Trophoblast cell (in vitro differentiated cells and primary cell): Measurements from ENCODE around the gene SEZ6.

ENCODE experiments used
- DNase-seq, 2 donors: peaks; one replicate each; pipeline ENCODE4 v3.0.0-alpha.2; 2016
- H2AFZ ChIP-seq: 2 replicates; pipeline ENCODE4 v1.6.1; 2013; ENCODE audit warnings: low read length, moderate library complexity, mild to moderate bottlenecking; ENCODE audit not compliant: insufficient read depth, poor library complexity
- H2AK5ac ChIP-seq: 2 replicates; pipeline ENCODE4 v1.6.1; 2013; ENCODE audit warnings: mild to moderate bottlenecking, low read length
- H2BK120ac ChIP-seq: 2 replicates; pipeline ENCODE4 v1.6.1; 2013; ENCODE audit warnings: low read length, mild to moderate bottlenecking, moderate library complexity; ENCODE audit not compliant: insufficient read depth, poor library complexity
- H2BK12ac ChIP-seq: 2 replicates; pipeline ENCODE4 v1.6.1; 2013; ENCODE audit warnings: mild to moderate bottlenecking, low read length, moderate library complexity
- H2BK5ac ChIP-seq: 2 replicates; pipeline ENCODE4 v1.6.1; 2013; ENCODE audit warnings: low read length, low read depth, moderate library complexity, mild to moderate bottlenecking; ENCODE audit not compliant: poor library complexity
- H3K14ac ChIP-seq: 2 replicates; pipeline ENCODE4 v1.6.1; 2013; ENCODE audit warnings: mild to moderate bottlenecking, low read length
- H3K18ac ChIP-seq: 2 replicates; pipeline ENCODE4 v1.6.1; 2013; ENCODE audit warnings: mild to moderate bottlenecking, low read length
- H3K23ac ChIP-seq: 2 replicates; pipeline ENCODE4 v1.6.1; 2013; ENCODE audit warnings: low read length
- H3K27ac ChIP-seq: 2 replicates; pipeline ENCODE4 v1.5.1; 2013; ENCODE audit warnings: low read depth, mild to moderate bottlenecking, inconsistent platforms, low read length, moderate library complexity
- H3K27me3 ChIP-seq: 2 replicates; pipeline ENCODE4 v1.6.1; 2013; ENCODE audit warnings: inconsistent platforms, mild to moderate bottlenecking, low read length, moderate library complexity; ENCODE audit not compliant: insufficient read depth
- H3K36me3 ChIP-seq, 2 experiments: 1 replicate in 1 of 2; 2 replicates in 1 of 2; pipeline ENCODE4 v1.6.1; 2013; ENCODE audit warnings: low read length in 2 of 2, mild to moderate bottlenecking in 2 of 2, moderate library complexity in 1 of 2; ENCODE audit not compliant: insufficient read depth in 2 of 2, control insufficient read depth in 1 of 2
- H3K4ac ChIP-seq: 2 replicates; pipeline ENCODE4 v1.6.1; 2013; ENCODE audit warnings: low read depth, mild to moderate bottlenecking, low read length, moderate library complexity
- H3K4me1 ChIP-seq, 2 experiments: 1 replicate in 1 of 2; 2 replicates in 1 of 2; pipeline ENCODE4 v1.6.1; 2013; ENCODE audit warnings: low read length in 2 of 2, mild to moderate bottlenecking in 2 of 2, moderate library complexity in 1 of 2; ENCODE audit not compliant: insufficient read depth in 2 of 2, control insufficient read depth in 1 of 2
- H3K4me2 ChIP-seq: 2 replicates; pipeline ENCODE4 v1.6.1; 2013; ENCODE audit warnings: inconsistent platforms, mild to moderate bottlenecking, low read length, moderate library complexity
- H3K4me3 ChIP-seq: 2 replicates; pipeline ENCODE4 v1.5.1; 2013; ENCODE audit warnings: mild to moderate bottlenecking, low read depth, low read length, inconsistent platforms
- H3K79me1 ChIP-seq: one replicate; pipeline ENCODE4 v1.6.1; 2013; ENCODE audit warnings: low read length
- H3K79me2 ChIP-seq: 2 replicates; pipeline ENCODE4 v1.6.1; 2013; ENCODE audit warnings: low read length, mild to moderate bottlenecking; ENCODE audit not compliant: control insufficient read depth, insufficient read depth, poor library complexity
- H3K9ac ChIP-seq: 2 replicates; pipeline ENCODE4 v1.6.1; 2013; ENCODE audit warnings: mild to moderate bottlenecking, low read length
- H3K9me3 ChIP-seq: 2 replicates; pipeline ENCODE4 v1.6.1; 2013; ENCODE audit warnings: low read depth, mild to moderate bottlenecking, control low read depth, inconsistent platforms, low read length; ENCODE audit not compliant: insufficient read depth
- H4K12ac ChIP-seq: 2 replicates; pipeline ENCODE4 v1.6.1; 2013; ENCODE audit warnings: low read depth, mild to moderate bottlenecking, low read length, moderate library complexity
- H4K8ac ChIP-seq: 2 replicates; pipeline ENCODE4 v1.6.1; 2013; ENCODE audit warnings: low read depth, mild to moderate bottlenecking, low read length, moderate library complexity
- H4K91ac ChIP-seq: one replicate; pipeline ENCODE4 v1.6.1; 2013; ENCODE audit warnings: low read depth, mild to moderate bottlenecking, low read length, moderate library complexity
- WGBS: extraction: QIAGEN DNeasy Blood & Tissue Kit; methylation state at CpG from one replicate; pipeline ENCODE4 v1.1.7; 2013; ENCODE audit warnings: missing lambda C conversion rate; ENCODE audit not compliant: insufficient read length, insufficient coverage; ENCODE audit errors: extremely low coverage; 5-methylcytosine and 5-hydroxymethylcytosine counted together

Gene SEZ6

GRCh38 chr17:29045734-29046472, 40.1 kb upstream of the SEZ6 start:
- H3K4me1 ChIP-seq = peaks cover 9 to 19% of the 10 kb centered on the region in 2 experiments
- H3K79me1 ChIP-seq = no peaks in the 10 kb centered on the region
- H2AFZ ChIP-seq = no peak overlapping the region
- DNase-seq = no peak
- H3K4ac ChIP-seq = no peak overlapping the region
- H3K9me3 ChIP-seq = no peaks in the 10 kb centered on the region
- H4K8ac ChIP-seq = no peak overlapping the region
- no peak overlapping the region for H2BK5ac ChIP-seq
- H2BK12ac ChIP-seq = no peak overlapping the region
- no peak overlapping the region for H2BK120ac ChIP-seq
- whole genome bisulfite sequencing = no CpG with 5 or more reads among the region's 7 CpGs
- H3K14ac ChIP-seq = no peak overlapping the region
- H4K91ac ChIP-seq = no peak overlapping the region
- no peak overlapping the region for H2AK5ac ChIP-seq
- H3K23ac ChIP-seq = no peak overlapping the region
- no peak overlapping the region for H3K4me2 ChIP-seq
- no peak overlapping the region for H3K4me3 ChIP-seq
- no peaks in the 10 kb centered on the region for H3K27me3 ChIP-seq
- no peak overlapping the region for H3K18ac ChIP-seq
- H3K27ac ChIP-seq = no peak overlapping the region
- no peak overlapping the region for H4K12ac ChIP-seq
- H3K79me2 ChIP-seq = no peaks in the 10 kb centered on the region
- no peaks in the 10 kb centered on the region for H3K36me3 ChIP-seq
- no peak overlapping the region for H3K9ac ChIP-seq

DNA sequence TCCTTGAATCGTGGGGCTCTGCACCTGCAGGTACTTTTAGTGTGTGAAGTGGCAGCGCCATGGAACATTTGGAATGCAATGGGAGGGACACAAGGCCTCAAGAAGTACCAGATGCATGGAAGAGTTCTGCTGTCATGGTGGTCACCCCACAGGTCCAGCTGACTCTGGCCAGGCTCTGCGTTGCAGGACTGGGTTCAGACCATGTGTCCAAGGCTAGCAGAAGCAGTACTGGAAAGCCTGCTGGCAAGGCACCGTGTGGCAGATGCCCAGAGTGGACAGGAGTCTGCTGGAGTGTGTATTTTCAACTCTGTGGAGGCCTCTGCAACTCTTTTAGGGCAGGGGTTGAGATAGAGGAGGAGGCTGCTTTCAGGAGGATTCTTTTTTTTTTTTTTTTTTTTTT, 39.2 kb upstream of the SEZ6 start:
- no peak overlapping the region for H3K18ac ChIP-seq
- H3K9ac ChIP-seq = no peak overlapping the region
- H3K79me1 ChIP-seq = no peaks in the 10 kb centered on the region
- H3K36me3 ChIP-seq = no peaks in the 10 kb centered on the region
- no peak overlapping the region for H3K14ac ChIP-seq
- H3K27ac ChIP-seq = no peak overlapping the region
- H3K9me3 ChIP-seq = no peaks in the 10 kb centered on the region
- no peak overlapping the region for H3K4me2 ChIP-seq
- H4K91ac ChIP-seq = no peak overlapping the region
- DNase-seq = no peak
- H3K27me3 ChIP-seq = no peaks in the 10 kb centered on the region
- H4K8ac ChIP-seq = no peak overlapping the region
- no peak overlapping the region for H2AFZ ChIP-seq
- WGBS = no CpG with 5 or more reads among the region's 4 CpGs
- H3K23ac ChIP-seq = no peak overlapping the region
- H3K4me1 ChIP-seq = peaks cover 9 to 21% of the 10 kb centered on the region in 2 experiments
- H3K4ac ChIP-seq = no peak overlapping the region
- no peak overlapping the region for H4K12ac ChIP-seq
- H2BK120ac ChIP-seq = no peak overlapping the region
- no peak overlapping the region for H2BK12ac ChIP-seq
- H2BK5ac ChIP-seq = no peak overlapping the region
- no peak overlapping the region for H3K4me3 ChIP-seq
- H3K79me2 ChIP-seq = no peaks in the 10 kb centered on the region
- H2AK5ac ChIP-seq = no peak overlapping the region

- H3K79me1 ChIP-seq = no peaks in the 10 kb centered on the region
- H3K36me3 ChIP-seq = no peaks in the 10 kb centered on the region
- no peaks in the 10 kb centered on the region for H3K9me3 ChIP-seq
- DNase-seq = peak in 1 of 2 donors; percentile 51
- H3K27me3 ChIP-seq = no peaks in the 10 kb centered on the region
- H2BK5ac ChIP-seq = no peak overlapping the region
- no peak overlapping the region for H3K18ac ChIP-seq
- H2AK5ac ChIP-seq = no peak overlapping the region
- H2BK12ac ChIP-seq = no peak overlapping the region
- WGBS = no CpG with 5 or more reads among the region's 3 CpGs
- H3K14ac ChIP-seq = no peak overlapping the region
- no peaks in the 10 kb centered on the region for H3K79me2 ChIP-seq
- H2AFZ ChIP-seq = no peak overlapping the region
- H3K4me2 ChIP-seq = no peak overlapping the region
- H3K27ac ChIP-seq = no peak overlapping the region
- H3K4me1 ChIP-seq = peaks cover 3 to 11% of the 10 kb centered on the region in 2 experiments
- H2BK120ac ChIP-seq = no peak overlapping the region
- H3K4me3 ChIP-seq = no peak overlapping the region
- no peak overlapping the region for H3K23ac ChIP-seq
- no peak overlapping the region for H4K12ac ChIP-seq
- no peak overlapping the region for H4K91ac ChIP-seq
- H3K9ac ChIP-seq = no peak overlapping the region
- H3K4ac ChIP-seq = no peak overlapping the region
- no peak overlapping the region for H4K8ac ChIP-seq
Measured at GRCh38 chr17:29043539-29044145, 37.8 kb upstream of the SEZ6 start.

- Histone ChIP-seq H3K18ac (no peak within 1 kb of the TSS), H3K36me3 (no peaks in the 10 kb centered on the region), H3K9me3 (no peaks in the 10 kb centered on the region), H3K4me3 (peak within 1 kb of the TSS; percentile 32), H2AK5ac (no peak within 1 kb of the TSS), H2BK12ac (no peak within 1 kb of the TSS), H2BK5ac (no peak within 1 kb of the TSS), H3K4ac (no peak within 1 kb of the TSS), H3K4me1 (peaks cover 2 to 9% of the 10 kb centered on the region in 2 experiments), H4K8ac (no peak within 1 kb of the TSS), H3K14ac (no peak within 1 kb of the TSS), H3K79me1 (no peaks in the 10 kb centered on the region), H3K27ac (no peak within 1 kb of the TSS), H3K79me2 (no peaks in the 10 kb centered on the region), H4K91ac (no peak within 1 kb of the TSS), H3K9ac (no peak within 1 kb of the TSS), H4K12ac (no peak within 1 kb of the TSS), H3K23ac (no peak within 1 kb of the TSS), H3K4me2 (no peak within 1 kb of the TSS), H2AFZ (peak within 1 kb of the TSS; percentile 2), H3K27me3 (no peaks in the 10 kb centered on the region), H2BK120ac (no peak within 1 kb of the TSS)
- WGBS = no CpG with 5 or more reads among the region's 13 CpGs
- peak in 1 of 2 donors; percentile 79 for DNase-seq
Measured at GRCh38 chr17:29042679-29043538, 37.1 kb upstream of the SEZ6 start, which contains the start of gene PIPOX. Gene PIPOX (plus strand): TSS chr17:29043141. CDS start chr17:29043226, 85 bp downstream.
